Smooth muscle cell (in vitro differentiated cells): ENCODE data around the gene MAPK8IP2. TPM values are rescaled to one million over a fixed set of nuclear protein-coding genes. Genes with fewer than 3 reads are reported as not detected.

Experiments
- DNase-seq: peaks from one replicate; lab custom pipeline; 2025; ENCODE audit not compliant: unreplicated experiment; lab: John Stamatoyannopoulos, UW
- H2AFZ ChIP-seq: fragments of 200-600 bp; sonication (generic); 2 replicates; pipeline ENCODE4 v1.6.0; 2016; ENCODE audit warnings: antibody characterized with exemption, low read depth, mild to moderate bottlenecking
- H3F3A ChIP-seq: fragments of 200-600 bp; sonication (generic); 2 replicates; pipeline ENCODE4 v1.6.0; 2017; ENCODE audit warnings: antibody characterized with exemption, low read depth
- H3K27ac ChIP-seq: fragments of 200-600 bp; sonication (generic); 2 replicates; pipeline ENCODE4 v1.5.1; 2016; ENCODE audit warnings: low read depth, mild to moderate bottlenecking
- H3K27me3 ChIP-seq: fragments of 200-600 bp; sonication (generic); 2 replicates; pipeline ENCODE4 v1.6.1; 2016; ENCODE audit warnings: low read depth, mild to moderate bottlenecking
- H3K36me3 ChIP-seq: fragments of 200-600 bp; sonication (generic); 2 replicates; pipeline ENCODE4 v1.5.1; 2016; ENCODE audit warnings: low read depth
- H3K4me1 ChIP-seq: fragments of 200-600 bp; sonication (generic); 2 replicates; pipeline ENCODE4 v1.5.1; 2016; ENCODE audit warnings: low read depth
- H3K4me2 ChIP-seq: fragments of 200-600 bp; sonication (generic); 2 replicates; pipeline ENCODE4 v1.6.0; 2016; ENCODE audit warnings: mild to moderate bottlenecking
- H3K4me3 ChIP-seq: fragments of 200-600 bp; sonication (generic); 2 replicates; pipeline ENCODE4 v1.5.1; 2016; ENCODE audit warnings: mild to moderate bottlenecking
- H3K79me2 ChIP-seq: fragments of 200-600 bp; sonication (generic); 2 replicates; pipeline ENCODE4 v1.6.0; 2016; ENCODE audit warnings: low read depth, mild to moderate bottlenecking
- H3K9ac ChIP-seq: fragments of 200-600 bp; sonication (generic); 2 replicates; pipeline ENCODE4 v1.6.0; 2016; ENCODE audit warnings: low read depth
- H3K9me3 ChIP-seq: fragments of 200-600 bp; sonication (generic); replicated peaks from 2 replicates; pipeline ENCODE4 v1.5.1; 2016; ENCODE audit warnings: low read depth
- H4K20me1 ChIP-seq: fragments of 200-600 bp; sonication (generic); 2 replicates; pipeline ENCODE4 v1.6.0; 2016; ENCODE audit warnings: low read depth
- CTCF ChIP-seq: fragments of 200-600 bp; sonication (generic); IDR thresholded peaks from 2 replicates; pipeline ENCODE4 v1.5.1; 2017; ENCODE audit warnings: borderline replicate concordance, mild to moderate bottlenecking, antibody characterized with exemption; ENCODE audit not compliant: insufficient read depth, poor library complexity, severe bottlenecking
- WGBS: methylation state at CpG from one replicate; pipeline ENCODE4 v1.1.7; 2016; ENCODE audit warnings: low lambda C conversion rate; 5-methylcytosine and 5-hydroxymethylcytosine counted together
- polyA plus RNA-seq: library from polyadenylated mRNA; unstranded; fragments of >200 nt; fragmentation: Nextera tagmentation; extraction: Ambion mirVana; gene quantifications from 2 replicates; pipeline ENCODE4 v1.2.1, GENCODE V29; 2016
- total RNA-seq: library from RNA; depleted of rRNA; stranded (reverse); fragments of >200 nt; gene quantifications from 2 replicates; pipeline ENCODE4 v1.2.3, GENCODE V29; 2014

MAPK8IP2 gene
- total and polyA plus RNA-seq, 2 experiments from 2014 or later: 0.63 to 1.2 TPM

GRCh38 chr22:50582493-50583293 is 17.9 kb upstream of the MAPK8IP2 start, which contains the start of gene CHKB:
Gene CHKB, minus strand, starts transcription at chr22:50582849. Its CDS starts 68 bp downstream, at chr22:50582781.
- Histone ChIP-seq H3K36me3 (no peaks in the 10 kb centered on the region), H4K20me1 (no peaks in the 10 kb centered on the region), H3K4me1 (peaks cover 6% of the 10 kb centered on the region), H3K27ac (peak within 1 kb of the TSS; percentile 94), H3K4me3 (peak within 1 kb of the TSS; percentile 93), H2AFZ (peak within 1 kb of the TSS; percentile 96), H3F3A (no peaks in the 10 kb centered on the region), H3K4me2 (peak within 1 kb of the TSS; percentile 96), H3K79me2 (peaks cover 13% of the 10 kb centered on the region), H3K27me3 (no peaks in the 10 kb centered on the region), H3K9ac (peak within 1 kb of the TSS; percentile 97), H3K9me3 (no peaks in the 10 kb centered on the region)
- 1% methylated on average over 79 of the region's 96 CpGs for WGBS
- no peak for TF ChIP-seq CTCF
- peak; percentile 93 for DNase-seq

GRCh38 chr22:50583294-50583861 is 17.2 kb upstream of the MAPK8IP2 start:
- Histone ChIP-seq H3K27ac (peak overlapping the region; percentile 10), H3K79me2 (peaks cover 13% of the 10 kb centered on the region), H3K36me3 (no peaks in the 10 kb centered on the region), H4K20me1 (no peaks in the 10 kb centered on the region), H3K27me3 (no peaks in the 10 kb centered on the region), H3K4me2 (peak overlapping the region; percentile 92), H3K4me3 (peak overlapping the region; percentile 93), H3F3A (no peaks in the 10 kb centered on the region), H3K9ac (peak overlapping the region; percentile 61), H3K4me1 (peaks cover 6% of the 10 kb centered on the region), H3K9me3 (no peaks in the 10 kb centered on the region), H2AFZ (peak overlapping the region; percentile 68)
- 5% methylated on average over 35 of the region's 37 CpGs for WGBS
- no peak for DNase-seq
- TF ChIP-seq CTCF: no peak

GRCh38 chr22:50584106-50585096 is 16.2 kb upstream of the MAPK8IP2 start:
- 89% methylated on average over 23 of the region's 23 CpGs for WGBS
- no peaks in the 10 kb centered on the region for H3K27me3 ChIP-seq
- TF ChIP-seq CTCF: no peak
- H3K36me3 ChIP-seq: no peaks in the 10 kb centered on the region
- no peaks in the 10 kb centered on the region for H3K9me3 ChIP-seq
- H3K4me3 ChIP-seq: no peak overlapping the region
- no peak for DNase-seq
- H3K4me1 ChIP-seq: peaks cover 6% of the 10 kb centered on the region
- no peak overlapping the region for H3K27ac ChIP-seq
- no peaks in the 10 kb centered on the region for H4K20me1 ChIP-seq
- peaks cover 13% of the 10 kb centered on the region for H3K79me2 ChIP-seq
- no peak overlapping the region for H3K9ac ChIP-seq
- H3K4me2 ChIP-seq: peak overlapping the region; percentile 92
- H2AFZ ChIP-seq: no peak overlapping the region
- H3F3A ChIP-seq: no peaks in the 10 kb centered on the region
